K562 (cell line): ENCODE results near the gene GOLPH3. TPM values are rescaled to one million over a fixed set of nuclear protein-coding genes. Genes with fewer than 3 reads are reported as not detected.

Source experiments
- ARID2 ChIP-seq: fragments of 450-650 bp; IDR thresholded peaks from 2 replicates; pipeline ENCODE4 v1.6.1; 2017; ENCODE audit warnings: antibody characterized with exemption, mild to moderate bottlenecking
- BRD9 ChIP-seq: fragments of 450-650 bp; IDR thresholded peaks from 2 replicates; pipeline ENCODE4 v1.6.1; 2018; ENCODE audit warnings: low read depth; ENCODE audit not compliant: partially characterized antibody
- ETS1 ChIP-seq: conservative IDR thresholded peaks from 2 replicates; pipeline ENCODE4 v1.6.1; 2011; ENCODE audit warnings: low read depth, mild to moderate bottlenecking, low read length; ENCODE audit not compliant: control insufficient read depth
- FOSL1 ChIP-seq: fragments of 200-800 bp; sonication (Bioruptor generic); conservative IDR thresholded peaks from 2 replicates; pipeline ENCODE4 v1.6.1; 2016; ENCODE audit warnings: missing genetic modification characterization, missing compliant biosample characterization
- FOXA3 ChIP-seq, 2 experiments: fragments of 450-650 bp in 1 of 2; sonication (generic) in 1 of 2; formaldehyde crosslinking; IDR thresholded peaks in 1 of 2; conservative IDR thresholded peaks in 1 of 2; 2 replicates each; pipeline versions ENCODE4 v1.4.0 to v1.8.0; 2020 to 2022; ENCODE audit warnings: mild to moderate bottlenecking in 2 of 2, missing genetic modification reagents in 1 of 2
- MAZ ChIP-seq, 2 experiments: fragments of 450-650 bp in 1 of 2; sonication (generic) in 1 of 2; formaldehyde crosslinking; IDR thresholded peaks in 1 of 2; conservative IDR thresholded peaks in 1 of 2; 2 replicates each; pipeline versions ENCODE4 v1.4.0 to v1.5.0; 2020; ENCODE audit warnings: mild to moderate bottlenecking in 1 of 2, missing genetic modification reagents in 1 of 2
- MTA2 ChIP-seq: fragments of 450-650 bp; IDR thresholded peaks from 2 replicates; pipeline ENCODE4 v1.6.1; 2016; ENCODE audit warnings: low read depth
- RBM39 ChIP-seq: fragments of 200-400 bp; formaldehyde crosslinking; optimal IDR thresholded peaks from 2 replicates; pipeline ENCODE3; 2018; ENCODE audit warnings: low read depth, low read length
- RUNX1 ChIP-seq: sonication (generic); IDR thresholded peaks from 2 replicates; pipeline ENCODE4 v1.6.1; 2016; ENCODE audit warnings: antibody characterized with exemption, low read depth
- SPI1 ChIP-seq: IDR thresholded peaks from 2 replicates; pipeline ENCODE4 v1.6.1; 2011; ENCODE audit warnings: low read depth, low read length, control low read depth, borderline replicate concordance
- ZBTB43 ChIP-seq: sonication (generic); formaldehyde crosslinking; IDR thresholded peaks from 2 replicates; pipeline ENCODE4 v1.8.0; 2023; ENCODE audit warnings: mild to moderate bottlenecking, missing genetic modification reagents
- ZNF143 ChIP-seq: sonication (generic); formaldehyde crosslinking; IDR thresholded peaks from 2 replicates; pipeline ENCODE4 v1.9.0; 2022; ENCODE audit warnings: mild to moderate bottlenecking, missing genetic modification reagents
- ZNF57 ChIP-seq: fragments of 450-650 bp; formaldehyde crosslinking; IDR thresholded peaks from 2 replicates; pipeline ENCODE4 v1.4.0; 2020; ENCODE audit warnings: mild to moderate bottlenecking, moderate library complexity
- ZNF766 ChIP-seq: fragments of 200-800 bp; sonication (Bioruptor generic); conservative IDR thresholded peaks from 2 replicates; pipeline ENCODE4 v1.6.1; 2016; ENCODE audit warnings: missing genetic modification characterization, missing compliant biosample characterization
- ZZZ3 ChIP-seq: fragments of 450-650 bp; IDR thresholded peaks from 2 replicates; pipeline ENCODE4 v1.6.1; 2016; ENCODE audit warnings: antibody characterized with exemption, mild to moderate bottlenecking, moderate library complexity
- polyA plus RNA-seq, 8 experiments: library from polyadenylated mRNA; depleted of rRNA in 4 of 8; stranded (reverse) in 5 of 8; unstranded in 3 of 8; fragments of >200 nt; fragmentation: Nextera tagmentation in 2 of 8; fragmentation: Illumina TruSeq in 1 of 8; extraction: Ambion mirVana in 2 of 8; extraction: Trizol in 1 of 8; gene quantifications; 2 replicates each; pipeline versions ENCODE4 v1.2.1 to v1.2.3, GENCODE V29; 2011 to 2014; ENCODE audit warnings: inconsistent platforms in 1 of 8, missing spikeins in 1 of 8
- total RNA-seq, 7 experiments: library from RNA; depleted of rRNA in 6 of 7; stranded (reverse); fragments of >200 nt in 6 of 7; fragmentation: Illumina TruSeq in 2 of 7; extraction: Trizol in 2 of 7; gene quantifications; 2 replicates each; pipeline versions ENCODE4 v1.2.1 to v1.2.3, GENCODE V29; 2011 to 2021; ENCODE audit warnings: low replicate concordance in 1 of 7
- TF ChIP-seq, protein P1 (sequence below): fragments of 250-450 bp; sonication (Bioruptor Pico); IDR thresholded peaks from 2 replicates; pipeline ENCODE4 v1.5.0; 2021; ENCODE audit warnings: mild to moderate bottlenecking, moderate library complexity
- TF ChIP-seq, protein P2 (sequence below), 3 experiments: fragments of 200-800 bp in 1 of 3; sonication (Bioruptor generic) in 1 of 3; sonication (generic) in 1 of 3; formaldehyde crosslinking in 1 of 3; IDR thresholded peaks; 2 replicates each; pipeline versions ENCODE4 v1.6.1 to v1.8.0; 2016 to 2022; ENCODE audit warnings: mild to moderate bottlenecking in 2 of 3, missing compliant biosample characterization in 2 of 3, missing genetic modification characterization in 2 of 3, missing genetic modification reagents in 1 of 3
- TF ChIP-seq, protein P3 (sequence below): sonication (generic); formaldehyde crosslinking; IDR thresholded peaks from 2 replicates; pipeline ENCODE4 v1.8.0; 2022; ENCODE audit warnings: mild to moderate bottlenecking, missing genetic modification reagents

GOLPH3 gene
- total and polyA plus RNA-seq, 9 of the 15 experiments (the other 6 are each of a cell fraction or from before 2014, with no cell fraction given): 18.8 to 94.6 (median 55.1) TPM

- TF ChIP-seq ARID2 (no peak), MAZ (CRISPR knock-in tag; conservative IDR thresholded peaks at IDR 0.05 in 1 of 2, IDR thresholded peaks at IDR 0.05 in 1 of 2) (peak; percentile 62 to 80), ZBTB43 (CRISPR knock-in tag) (peak; percentile 57; the same call in 1 of the 2 replicates), RUNX1 (no peak; the same call in 1 of the 2 replicates), ZNF143 (0 out of 2 replicates have a peak, but pooled peaks have one; percentile 23), BRD9 (peak; percentile 89), ZNF766 (CRISPR knock-in tag) (no peak; the same call in 1 of the 2 replicates), FOSL1 (peak; percentile 67), RBM39 (peak; percentile 30), SPI1 (no peak), ZNF57 (CRISPR knock-in tag) (peak; percentile 95), ETS1 (peak; percentile 89), FOXA3 (CRISPR knock-in tag; conservative IDR thresholded peaks at IDR 0.05 in 1 of 2, IDR thresholded peaks at IDR 0.05 in 1 of 2) (peak in 1 of 2 experiments; percentile 64; a peak in 2 of 4 replicates), MTA2 (no peak), ZZZ3 (no peak)
- TF ChIP-seq, protein P1, sequence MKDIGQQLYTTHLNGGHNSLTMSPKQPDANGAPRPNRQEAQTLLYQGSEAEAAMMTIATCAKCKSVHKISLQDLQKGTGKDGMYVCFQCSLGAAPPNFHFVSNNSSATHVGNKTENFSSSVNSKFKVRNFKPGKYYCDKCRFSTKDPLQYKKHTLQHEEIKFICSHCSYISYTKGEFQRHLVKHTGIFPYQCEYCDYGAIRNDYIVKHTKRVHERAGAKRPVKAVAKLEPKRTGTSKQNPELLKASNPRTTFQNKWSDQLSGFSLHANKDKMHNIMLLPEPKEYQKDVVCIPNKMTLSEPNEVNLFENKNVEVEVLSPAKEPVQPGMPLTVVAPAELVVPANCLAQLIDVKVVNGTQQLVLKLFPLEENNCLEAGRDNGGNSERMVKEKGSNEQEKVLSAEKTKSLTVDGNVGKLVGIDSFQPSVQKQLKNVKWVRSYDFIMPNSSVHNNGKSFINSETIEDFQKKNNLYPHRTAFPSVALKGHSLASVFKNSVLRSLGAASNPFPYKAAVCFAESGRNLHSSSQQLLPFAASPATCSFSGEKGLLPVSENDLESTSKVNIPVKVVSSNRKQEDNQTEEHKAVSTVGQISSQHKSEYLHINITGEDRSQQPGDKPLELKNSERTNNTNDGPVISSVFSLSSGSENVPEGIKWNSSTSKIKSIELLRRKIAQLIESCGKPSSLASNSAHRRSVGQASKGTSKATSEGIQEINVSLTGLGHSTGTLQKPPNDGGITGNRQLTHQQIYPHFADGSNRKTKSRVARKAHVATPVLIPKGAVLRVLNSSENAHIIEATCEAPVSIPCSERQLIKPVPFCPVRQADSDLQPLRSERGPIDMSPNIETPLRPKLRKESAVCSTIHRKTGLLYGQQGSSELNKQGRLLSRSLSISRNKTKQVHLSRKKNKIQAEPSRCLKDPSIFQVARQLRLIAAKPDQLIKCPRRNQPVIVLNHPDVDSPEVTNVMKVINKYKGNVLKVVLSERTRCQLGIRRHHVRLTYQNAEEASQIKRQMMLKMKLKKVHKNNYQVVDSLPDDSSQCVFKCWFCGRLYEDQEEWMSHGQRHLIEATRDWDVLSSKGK (CRISPR knock-in tag): no peak
- TF ChIP-seq, protein P2, sequence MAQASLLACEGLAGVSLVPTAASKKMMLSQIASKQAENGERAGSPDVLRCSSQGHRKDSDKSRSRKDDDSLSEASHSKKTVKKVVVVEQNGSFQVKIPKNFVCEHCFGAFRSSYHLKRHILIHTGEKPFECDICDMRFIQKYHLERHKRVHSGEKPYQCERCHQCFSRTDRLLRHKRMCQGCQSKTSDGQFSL (CRISPR knock-in tag; IDR thresholded peaks at IDR 0.05): peak; percentile 57
- TF ChIP-seq, protein P2 (tag; IDR thresholded peaks at IDR 0.05): no peak
- TF ChIP-seq, protein P3, sequence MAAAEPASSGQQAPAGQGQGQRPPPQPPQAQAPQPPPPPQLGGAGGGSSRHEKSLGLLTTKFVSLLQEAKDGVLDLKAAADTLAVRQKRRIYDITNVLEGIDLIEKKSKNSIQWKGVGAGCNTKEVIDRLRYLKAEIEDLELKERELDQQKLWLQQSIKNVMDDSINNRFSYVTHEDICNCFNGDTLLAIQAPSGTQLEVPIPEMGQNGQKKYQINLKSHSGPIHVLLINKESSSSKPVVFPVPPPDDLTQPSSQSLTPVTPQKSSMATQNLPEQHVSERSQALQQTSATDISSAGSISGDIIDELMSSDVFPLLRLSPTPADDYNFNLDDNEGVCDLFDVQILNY (CRISPR knock-in tag): no peak; the same call in none of the 2 replicates
Observed at GRCh38 chr5:32174011-32174870, at the start of gene GOLPH3 (continued).
